ENCODE results near the gene GFI1. TPM values are rescaled to one million over a fixed set of nuclear protein-coding genes. Genes with fewer than 3 reads are reported as not detected.

GFI1 gene
- total RNA-seq, 2 donors from 2014 or later: 0.71 to 2.4 TPM

DNA sequence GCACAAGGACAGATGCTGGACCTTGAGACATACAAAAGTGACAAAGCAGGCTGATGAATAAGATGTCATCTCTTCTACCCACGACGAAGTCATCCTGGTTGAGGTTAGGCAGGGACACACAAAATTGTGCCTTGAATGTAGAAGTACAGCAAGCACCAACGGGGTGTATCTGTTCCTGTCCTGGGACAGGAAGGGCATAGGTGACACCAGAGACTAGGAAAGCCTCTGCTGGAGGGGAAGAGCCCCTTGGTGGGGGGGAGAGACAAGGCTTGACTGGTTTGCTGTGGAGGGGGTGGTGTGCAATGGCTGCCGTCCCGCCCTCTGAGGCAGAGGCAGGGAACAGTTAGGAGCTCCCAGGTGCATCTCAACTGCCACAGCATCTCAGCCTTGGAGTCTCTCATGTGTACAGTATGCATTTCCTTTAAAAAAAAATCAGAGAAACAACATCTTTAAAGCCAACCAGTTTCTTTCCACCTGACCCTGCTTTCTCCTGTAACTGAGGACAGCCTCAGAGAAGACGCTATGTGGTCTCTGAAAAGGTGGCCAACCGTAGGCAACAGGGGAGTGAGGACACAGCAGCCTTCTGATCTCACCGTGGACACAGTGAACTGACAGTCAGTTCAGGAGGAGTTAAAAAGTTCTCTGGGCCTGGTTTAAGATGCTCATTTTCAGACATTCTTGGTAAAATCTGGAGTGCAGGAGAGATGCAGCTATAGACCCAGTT is 17.7 kb upstream of the GFI1 start:
- H3K27me3 ChIP-seq (replicated peaks; ENCODE audit: insufficient read depth): no peaks in the 10 kb centered on the region
- no peaks in the 10 kb centered on the region for H3K4me1 ChIP-seq (ENCODE audit: control insufficient read depth in 1 of 2, low read depth in 2 of 2)
- TF ChIP-seq, protein P1, sequence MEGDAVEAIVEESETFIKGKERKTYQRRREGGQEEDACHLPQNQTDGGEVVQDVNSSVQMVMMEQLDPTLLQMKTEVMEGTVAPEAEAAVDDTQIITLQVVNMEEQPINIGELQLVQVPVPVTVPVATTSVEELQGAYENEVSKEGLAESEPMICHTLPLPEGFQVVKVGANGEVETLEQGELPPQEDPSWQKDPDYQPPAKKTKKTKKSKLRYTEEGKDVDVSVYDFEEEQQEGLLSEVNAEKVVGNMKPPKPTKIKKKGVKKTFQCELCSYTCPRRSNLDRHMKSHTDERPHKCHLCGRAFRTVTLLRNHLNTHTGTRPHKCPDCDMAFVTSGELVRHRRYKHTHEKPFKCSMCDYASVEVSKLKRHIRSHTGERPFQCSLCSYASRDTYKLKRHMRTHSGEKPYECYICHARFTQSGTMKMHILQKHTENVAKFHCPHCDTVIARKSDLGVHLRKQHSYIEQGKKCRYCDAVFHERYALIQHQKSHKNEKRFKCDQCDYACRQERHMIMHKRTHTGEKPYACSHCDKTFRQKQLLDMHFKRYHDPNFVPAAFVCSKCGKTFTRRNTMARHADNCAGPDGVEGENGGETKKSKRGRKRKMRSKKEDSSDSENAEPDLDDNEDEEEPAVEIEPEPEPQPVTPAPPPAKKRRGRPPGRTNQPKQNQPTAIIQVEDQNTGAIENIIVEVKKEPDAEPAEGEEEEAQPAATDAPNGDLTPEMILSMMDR (IDR thresholded peaks at IDR 0.05): no peak
- H3K36me3 ChIP-seq: no peaks in the 10 kb centered on the region
- H3K4me3 ChIP-seq: no peak overlapping the region
- DNase-seq (ENCODE audit: low spot score) (no peak), ATAC-seq (ENCODE audit: insufficient number of reproducible peaks, low FRiP score, low read depth) (no peak)
- no peaks in the 10 kb centered on the region for H3K9me3 ChIP-seq
- no peak overlapping the region for H3K27ac ChIP-seq

DNA sequence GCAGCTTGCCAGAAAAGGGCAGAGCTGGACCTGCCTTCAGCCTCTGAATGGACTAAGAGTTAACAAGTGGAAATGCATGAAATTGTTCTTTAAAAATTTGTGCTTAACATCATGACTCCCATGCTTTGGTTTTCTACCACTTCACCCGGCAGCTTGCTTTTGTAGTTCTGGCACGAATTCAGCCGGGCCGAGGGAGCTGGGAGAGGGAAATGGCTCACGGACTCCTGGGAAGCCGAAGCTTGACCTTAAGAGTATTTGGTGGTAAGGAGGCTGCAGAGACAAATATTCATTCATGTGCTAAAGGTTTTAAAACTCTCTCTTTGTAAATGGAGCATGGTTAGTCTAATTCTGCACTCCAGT is 17.2 kb upstream of the GFI1 start:
- no peak for ATAC-seq (ENCODE audit: insufficient number of reproducible peaks, low FRiP score, low read depth)
- H3K27ac ChIP-seq: no peak overlapping the region
- no peak overlapping the region for H3K4me3 ChIP-seq
- no peaks in the 10 kb centered on the region for H3K27me3 ChIP-seq (replicated peaks; ENCODE audit: insufficient read depth)
- no peaks in the 10 kb centered on the region for H3K36me3 ChIP-seq
- DNase-seq (ENCODE audit: low spot score): no peak
- TF ChIP-seq, protein P1 (IDR thresholded peaks at IDR 0.05): no peak
- H3K9me3 ChIP-seq: no peaks in the 10 kb centered on the region
- H3K4me1 ChIP-seq (ENCODE audit: control insufficient read depth in 1 of 2, low read depth in 2 of 2): no peaks in the 10 kb centered on the region

DNA sequence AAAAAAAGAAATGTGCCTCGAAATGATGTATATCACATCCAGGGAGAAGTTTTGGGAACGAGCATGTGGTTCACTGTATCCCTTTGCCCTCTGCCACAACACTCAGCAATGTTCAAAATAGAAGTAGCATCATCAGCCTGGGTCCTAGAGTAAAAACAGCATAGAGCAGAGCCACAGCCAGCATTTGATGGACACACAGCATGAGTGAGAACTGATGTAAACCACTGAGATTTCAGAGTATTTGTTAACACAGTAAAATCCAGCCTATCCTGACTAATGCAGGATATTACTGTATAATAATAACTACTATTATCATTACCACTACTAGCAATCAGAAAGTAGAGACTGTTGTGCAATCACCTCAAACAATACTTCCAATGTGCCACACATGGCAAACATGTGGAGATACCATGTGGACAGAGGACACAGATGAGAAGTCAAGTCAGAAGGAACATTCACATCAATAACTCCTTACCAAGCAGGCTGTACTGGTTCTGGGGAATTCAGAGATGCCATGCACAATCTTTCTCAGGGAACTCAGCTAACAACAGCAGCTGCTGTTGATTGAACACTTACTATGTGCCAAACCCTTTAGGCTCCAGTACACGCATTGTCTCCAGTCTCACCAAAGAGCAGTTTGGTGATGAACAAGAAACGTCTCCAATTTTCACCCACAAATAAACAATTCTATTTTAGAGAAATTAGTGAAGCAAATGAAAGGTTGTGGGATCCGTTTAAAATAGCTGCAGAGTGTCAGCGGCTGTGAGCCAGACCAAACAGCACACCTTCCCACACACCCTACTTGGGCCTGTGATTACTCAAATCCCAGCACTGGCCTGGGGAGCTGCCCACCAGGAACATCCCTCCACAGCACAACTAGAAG is 16.6 kb upstream of the GFI1 start:
- no peaks in the 10 kb centered on the region for H3K36me3 ChIP-seq
- DNase-seq (ENCODE audit: low spot score): no peak

DNA sequence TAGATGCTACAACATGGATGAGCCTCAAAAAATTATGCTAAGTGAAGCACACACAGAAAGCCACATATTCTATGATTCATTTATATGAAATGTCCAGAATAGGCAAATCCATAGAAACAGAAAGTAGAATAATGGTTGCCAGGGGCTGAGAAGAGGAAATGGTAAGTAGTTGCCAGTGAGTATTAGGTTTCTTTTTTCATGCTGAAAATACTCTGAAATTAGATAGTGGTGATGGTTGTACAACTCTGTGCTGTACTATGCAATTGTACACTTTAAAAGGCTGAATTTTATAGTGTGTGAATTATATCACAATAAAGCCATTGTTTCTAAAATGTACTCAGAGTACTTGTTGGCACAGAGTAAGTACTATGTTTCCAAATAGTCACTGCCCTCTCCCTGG is 15.5 kb upstream of the GFI1 start:
- Histone ChIP-seq H3K27me3 (replicated peaks; ENCODE audit: insufficient read depth) (no peaks in the 10 kb centered on the region), H3K4me3 (no peak overlapping the region), H3K9me3 (no peaks in the 10 kb centered on the region), H3K4me1 (ENCODE audit: control insufficient read depth in 1 of 2, low read depth in 2 of 2) (no peaks in the 10 kb centered on the region), H3K27ac (no peak overlapping the region), H3K36me3 (no peaks in the 10 kb centered on the region)
- ATAC-seq (ENCODE audit: insufficient number of reproducible peaks, low FRiP score, low read depth): no peak
- TF ChIP-seq, protein P1 (IDR thresholded peaks at IDR 0.05): no peak
- no peak for DNase-seq (ENCODE audit: low spot score)

More for the DNA sequence above, 16.6 kb upstream of the GFI1 start:
- no peaks in the 10 kb centered on the region for H3K9me3 ChIP-seq
- no peaks in the 10 kb centered on the region for H3K4me1 ChIP-seq (ENCODE audit: control insufficient read depth in 1 of 2, low read depth in 2 of 2)
- H3K4me3 ChIP-seq: no peak overlapping the region
- no peaks in the 10 kb centered on the region for H3K27me3 ChIP-seq (replicated peaks; ENCODE audit: insufficient read depth)
- TF ChIP-seq, protein P1 (IDR thresholded peaks at IDR 0.05): no peak
- no peak for ATAC-seq (ENCODE audit: insufficient number of reproducible peaks, low FRiP score, low read depth)
- no peak overlapping the region for H3K27ac ChIP-seq

DNA sequence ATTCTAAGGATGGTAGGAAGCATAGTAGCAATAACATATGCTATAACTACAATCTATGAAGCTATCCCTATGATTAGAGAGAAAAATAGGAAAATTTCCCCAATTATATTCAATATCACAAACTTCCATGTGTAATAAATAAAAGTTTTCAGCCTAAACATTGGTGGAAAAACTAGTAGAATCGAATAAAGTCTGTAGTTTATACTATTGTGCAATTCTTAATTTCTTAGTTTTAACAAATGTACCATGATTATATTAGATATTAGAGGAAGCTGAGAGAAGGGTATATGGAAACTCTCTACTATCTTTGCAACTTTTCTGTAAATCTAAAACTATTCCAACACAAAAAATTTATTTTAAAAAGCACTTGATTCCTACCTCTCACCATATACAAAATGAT is 13.8 kb upstream of the GFI1 start:
- H3K27ac ChIP-seq: no peak overlapping the region
- no peak for DNase-seq (ENCODE audit: low spot score)
- no peaks in the 10 kb centered on the region for H3K9me3 ChIP-seq
- no peak for ATAC-seq (ENCODE audit: insufficient number of reproducible peaks, low FRiP score, low read depth)
- H3K36me3 ChIP-seq: no peaks in the 10 kb centered on the region
- H3K4me1 ChIP-seq (ENCODE audit: control insufficient read depth in 1 of 2, low read depth in 2 of 2): no peaks in the 10 kb centered on the region
- H3K27me3 ChIP-seq (replicated peaks; ENCODE audit: insufficient read depth): no peaks in the 10 kb centered on the region
- H3K4me3 ChIP-seq: no peak overlapping the region
- TF ChIP-seq, protein P1 (IDR thresholded peaks at IDR 0.05): no peak

Data from thoracic aorta (tissue), 2 donors.